22Rv1 (cell line): ENCODE data around the gene IFT81.

ENCODE experiments used
- ZFX ChIP-seq: fragments of 450-650 bp; IDR thresholded peaks from 2 replicates; pipeline ENCODE4 v1.6.1; 2017; ENCODE audit warnings: antibody characterized with exemption, borderline replicate concordance
- TF ChIP-seq, protein P1 (sequence below): fragments of 450-650 bp; IDR thresholded peaks from 2 replicates; pipeline ENCODE4 v1.5.1; 2017; ENCODE audit warnings: mild to moderate bottlenecking

DNA sequence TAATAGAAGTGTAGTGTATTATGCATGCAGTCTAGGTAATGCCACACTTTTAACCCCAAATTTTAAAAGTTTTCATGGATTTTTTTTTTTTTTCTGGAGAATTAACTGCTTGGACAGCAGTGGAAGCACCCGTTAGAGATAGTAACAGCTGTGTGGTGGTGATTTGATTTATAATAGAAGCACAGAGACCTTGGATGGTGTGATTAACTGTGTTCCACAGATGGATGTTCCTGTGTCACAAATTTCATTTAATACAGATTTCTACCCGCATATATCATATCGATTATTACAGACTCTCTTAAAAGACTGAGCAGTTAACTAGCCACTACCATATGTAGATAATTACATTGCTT, 47.0 kb downstream of the IFT81 start:
- TF ChIP-seq, protein P1, sequence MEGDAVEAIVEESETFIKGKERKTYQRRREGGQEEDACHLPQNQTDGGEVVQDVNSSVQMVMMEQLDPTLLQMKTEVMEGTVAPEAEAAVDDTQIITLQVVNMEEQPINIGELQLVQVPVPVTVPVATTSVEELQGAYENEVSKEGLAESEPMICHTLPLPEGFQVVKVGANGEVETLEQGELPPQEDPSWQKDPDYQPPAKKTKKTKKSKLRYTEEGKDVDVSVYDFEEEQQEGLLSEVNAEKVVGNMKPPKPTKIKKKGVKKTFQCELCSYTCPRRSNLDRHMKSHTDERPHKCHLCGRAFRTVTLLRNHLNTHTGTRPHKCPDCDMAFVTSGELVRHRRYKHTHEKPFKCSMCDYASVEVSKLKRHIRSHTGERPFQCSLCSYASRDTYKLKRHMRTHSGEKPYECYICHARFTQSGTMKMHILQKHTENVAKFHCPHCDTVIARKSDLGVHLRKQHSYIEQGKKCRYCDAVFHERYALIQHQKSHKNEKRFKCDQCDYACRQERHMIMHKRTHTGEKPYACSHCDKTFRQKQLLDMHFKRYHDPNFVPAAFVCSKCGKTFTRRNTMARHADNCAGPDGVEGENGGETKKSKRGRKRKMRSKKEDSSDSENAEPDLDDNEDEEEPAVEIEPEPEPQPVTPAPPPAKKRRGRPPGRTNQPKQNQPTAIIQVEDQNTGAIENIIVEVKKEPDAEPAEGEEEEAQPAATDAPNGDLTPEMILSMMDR, result no peak
- no peak for TF ChIP-seq ZFX
